GM15510 (cell line): Measurements from ENCODE around the gene NR3C1.

Experiments
- POLR2A ChIP-seq: IDR thresholded peaks from 3 replicates; pipeline ENCODE4 v1.6.1; 2011; ENCODE audit warnings: borderline replicate concordance; ENCODE audit not compliant: insufficient read length; ENCODE audit errors: extremely low read depth

NR3C1 gene

GRCh38 chr5:143432658-143433239 lies 29.3 kb upstream of the NR3C1 start:
- no peak for TF ChIP-seq POLR2A

DNA sequence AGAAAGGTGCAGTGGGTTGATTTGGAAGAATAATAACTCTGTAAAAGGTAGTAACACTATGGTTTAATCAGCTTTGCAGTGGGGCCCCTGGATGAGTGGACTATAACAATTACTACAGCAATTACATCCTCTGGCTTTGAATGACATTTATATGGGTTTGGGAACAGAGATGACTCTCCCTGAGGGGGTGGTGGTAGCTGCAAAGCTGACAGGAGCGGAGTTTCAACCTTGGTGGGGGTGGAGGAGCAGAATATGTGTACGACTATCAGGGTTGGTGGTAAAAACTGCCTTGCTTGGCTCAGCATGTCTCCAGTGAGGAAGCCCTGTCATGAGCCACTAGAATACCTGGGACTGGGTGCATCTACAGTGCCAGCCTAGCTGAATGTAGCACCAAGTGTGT lies 28.3 kb upstream of the NR3C1 start:
- no peak for TF ChIP-seq POLR2A

GRCh38 chr5:143428738-143429420 lies 25.4 kb upstream of the NR3C1 start:
- TF ChIP-seq POLR2A, result no peak

DNA sequence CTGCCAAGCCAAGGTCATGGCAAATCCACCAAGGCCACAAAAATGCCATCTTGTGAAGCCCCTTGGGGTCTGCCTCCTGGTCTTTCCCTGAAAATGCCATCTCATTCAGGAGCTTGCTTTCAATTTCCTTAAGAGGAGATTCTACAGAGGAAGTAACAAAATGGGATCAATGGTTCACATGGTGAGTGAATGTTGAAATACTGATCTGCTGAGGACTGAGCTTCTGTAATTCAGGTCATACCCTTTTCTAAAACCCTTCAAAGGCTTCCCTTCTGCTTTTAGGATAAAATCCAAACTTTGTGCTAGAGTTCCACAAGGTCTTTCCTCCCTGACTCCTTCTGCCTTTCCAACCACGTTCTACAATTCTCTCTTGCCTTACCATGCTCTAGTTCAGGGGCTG lies 24.7 kb upstream of the NR3C1 start:
- TF ChIP-seq POLR2A, result no peak

DNA sequence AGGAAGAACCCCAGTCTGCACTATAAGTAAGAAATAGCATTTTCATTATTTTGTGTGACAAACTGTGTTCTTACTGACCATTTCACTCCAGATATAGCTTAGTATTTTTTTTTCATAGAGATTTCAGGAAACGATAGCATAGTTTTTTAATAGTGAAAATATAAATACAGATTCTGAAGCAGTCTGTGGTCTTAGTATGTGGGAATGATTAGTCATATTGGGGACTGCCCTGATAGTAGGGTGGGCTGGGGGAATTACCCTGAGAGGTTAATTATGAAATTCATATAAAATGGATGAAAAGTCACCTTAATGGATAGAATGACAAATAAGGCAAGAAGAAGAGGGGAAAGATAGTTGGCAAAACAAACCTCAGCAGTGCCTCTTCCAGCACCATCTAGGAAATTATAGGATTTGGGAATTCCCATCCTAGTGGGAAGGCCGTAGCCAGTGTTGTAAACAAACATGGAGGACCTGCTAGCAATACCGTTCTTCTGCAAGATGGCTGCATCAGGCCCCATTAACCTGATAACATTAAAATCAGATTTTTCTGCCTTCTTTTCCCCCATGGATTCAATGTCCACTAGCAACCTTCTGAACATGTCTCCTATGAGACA lies 23.7 kb upstream of the NR3C1 start:
- TF ChIP-seq POLR2A, result no peak

GRCh38 chr5:143426437-143426991 lies 23.0 kb upstream of the NR3C1 start:
- no peak for TF ChIP-seq POLR2A

- TF ChIP-seq POLR2A, result no peak
Observed at GRCh38 chr5:143425835-143426234, 22.3 kb upstream of the NR3C1 start.

DNA sequence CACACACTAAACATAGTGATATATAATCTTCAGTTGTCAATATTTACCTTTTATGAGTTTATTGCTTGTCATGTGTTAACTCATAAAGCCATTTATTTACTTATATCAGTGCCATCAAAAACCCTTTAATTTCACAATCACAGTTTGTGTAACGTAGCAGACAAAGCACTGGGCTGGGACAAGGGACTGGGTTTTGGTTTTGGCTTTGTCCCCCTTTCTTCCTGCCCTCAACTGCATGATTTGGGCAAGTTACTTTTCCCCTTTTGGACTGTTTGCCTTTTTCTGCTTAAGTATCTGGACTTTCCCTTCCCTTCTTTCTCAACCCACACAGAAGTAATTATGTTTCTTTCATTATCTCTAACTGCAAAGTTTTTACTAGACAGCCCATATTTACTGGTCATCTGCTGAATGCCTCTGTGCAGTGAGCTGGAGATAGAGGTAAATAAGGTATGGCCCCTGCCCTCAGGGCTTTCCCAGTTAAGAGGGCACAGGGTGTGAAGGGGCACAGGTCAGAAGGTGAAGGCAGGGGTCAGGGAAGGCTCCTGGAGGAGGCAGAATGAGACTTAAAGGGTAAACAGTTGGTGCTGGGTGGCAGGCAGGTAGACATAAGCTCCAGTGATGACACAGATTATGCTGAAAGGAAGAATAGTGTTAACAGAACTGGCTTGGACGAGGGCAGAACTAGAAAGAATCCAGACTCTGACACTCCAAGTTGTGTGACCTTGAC lies 14.8 kb upstream of the NR3C1 start:
- no peak for TF ChIP-seq POLR2A

GRCh38 chr5:143417503-143418139 lies 14.1 kb upstream of the NR3C1 start:
- no peak for TF ChIP-seq POLR2A

DNA sequence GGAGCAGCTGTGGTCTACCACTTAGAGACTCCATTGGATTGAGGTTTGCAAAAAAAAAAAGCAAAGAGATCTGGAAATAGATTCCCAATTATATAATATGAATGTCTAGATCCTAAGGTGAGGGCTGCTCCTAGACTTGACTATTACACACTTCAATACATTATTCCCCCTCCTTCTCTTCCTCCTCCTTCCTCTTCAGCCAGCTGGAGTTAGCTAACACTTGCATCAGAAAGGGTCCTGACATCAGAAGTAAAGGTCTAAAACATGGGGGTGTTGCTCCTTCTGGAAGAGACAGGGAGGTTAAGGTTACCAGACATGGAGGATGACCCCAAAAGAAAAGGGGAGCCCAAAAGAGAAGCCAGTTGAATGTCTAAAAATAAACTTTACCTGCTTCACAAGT lies 12.9 kb upstream of the NR3C1 start:
- TF ChIP-seq POLR2A, result no peak

GRCh38 chr5:143413958-143414669 lies 10.6 kb upstream of the NR3C1 start:
- TF ChIP-seq POLR2A, result no peak

GRCh38 chr5:143412661-143413342 lies 9.3 kb upstream of the NR3C1 start:
- no peak for TF ChIP-seq POLR2A

DNA sequence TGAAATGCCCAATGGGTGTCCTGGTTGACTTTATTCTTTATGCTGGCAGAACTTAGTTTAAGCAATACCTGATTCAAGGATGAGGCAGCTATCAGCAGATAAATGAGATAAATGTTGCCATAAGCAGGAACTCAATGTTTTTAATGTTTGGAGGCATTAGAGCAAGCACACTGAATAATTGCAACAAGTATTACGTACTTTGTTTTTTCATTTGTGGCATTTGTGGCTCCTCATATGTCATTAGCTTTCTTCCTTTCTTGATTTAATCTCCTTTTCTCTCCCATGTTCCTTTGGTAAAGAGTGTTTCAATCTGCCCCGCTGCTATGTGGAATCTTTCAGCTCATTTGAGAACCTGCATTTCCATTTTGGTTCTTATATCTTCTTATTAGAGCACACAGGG lies 6.4 kb upstream of the NR3C1 start:
- TF ChIP-seq POLR2A, result no peak

- no peak for TF ChIP-seq POLR2A
Observed at GRCh38 chr5:143406408-143406807, 2.9 kb upstream of the NR3C1 start.

- no peak for TF ChIP-seq POLR2A
Observed at GRCh38 chr5:143405849-143406098, 2.3 kb upstream of the NR3C1 start.
